ENCODE data around the gene KBTBD8.

Gene KBTBD8

GRCh38 chr3:66998904-66999235, 763 bp downstream of the KBTBD8 start:
- no peak for DNase-seq

- no peak for DNase-seq
Observed at GRCh38 chr3:67000009-67000408, 1.9 kb downstream of the KBTBD8 start.

GRCh38 chr3:67001086-67001861, 3.2 kb downstream of the KBTBD8 start:
- DNase-seq, result no peak

- no peak for DNase-seq
Observed at GRCh38 chr3:67005974-67006373, 7.9 kb downstream of the KBTBD8 start.

- no peak for DNase-seq
Observed at GRCh38 chr3:67006460-67006859, 8.4 kb downstream of the KBTBD8 start.

- DNase-seq, result no peak
Observed at GRCh38 chr3:67008388-67008787, 10.3 kb downstream of the KBTBD8 start.

- DNase-seq, result no peak
Observed at GRCh38 chr3:67009716-67010115, 11.6 kb downstream of the KBTBD8 start.

- no peak for DNase-seq
Observed at GRCh38 chr3:67011414-67012131, 13.5 kb downstream of the KBTBD8 start.

- DNase-seq, result no peak
Observed at GRCh38 chr3:67012564-67012963, 14.5 kb downstream of the KBTBD8 start.

GRCh38 chr3:67015702-67016484, 17.8 kb downstream of the KBTBD8 start:
- no peak for DNase-seq

GRCh38 chr3:67016522-67017080, 18.5 kb downstream of the KBTBD8 start:
- DNase-seq, result no peak

- no peak for DNase-seq
Observed at GRCh38 chr3:67017211-67017610, 19.1 kb downstream of the KBTBD8 start.

GRCh38 chr3:67018105-67018788, 20.1 kb downstream of the KBTBD8 start:
- DNase-seq, result no peak

- DNase-seq, result no peak
Observed at GRCh38 chr3:67018789-67019526, 20.9 kb downstream of the KBTBD8 start.

- DNase-seq, result no peak
Observed at GRCh38 chr3:67028001-67028784, 30.1 kb downstream of the KBTBD8 start.

- DNase-seq, result no peak
Observed at GRCh38 chr3:67030785-67031740, 33.0 kb downstream of the KBTBD8 start.

- DNase-seq, result no peak
Observed at GRCh38 chr3:67031986-67032385, 33.9 kb downstream of the KBTBD8 start.

GRCh38 chr3:67033079-67033478, 35.0 kb downstream of the KBTBD8 start:
- no peak for DNase-seq

GRCh38 chr3:67034371-67034770, 36.3 kb downstream of the KBTBD8 start:
- DNase-seq, result no peak

- no peak for DNase-seq
Observed at GRCh38 chr3:67037615-67038014, 39.5 kb downstream of the KBTBD8 start.

Measured in NCI-H1694 (cell line).